Naive B cell (primary cell): ENCODE measurements around the gene MAPT. TPM values are rescaled to one million over a fixed set of nuclear protein-coding genes. Genes with fewer than 3 reads are reported as not detected.
A peak's percentile ranks its signal among the peaks of the same experiment; 100 is the strongest.

Experiments
- ATAC-seq, 2 donors: fragments of 150-1000 bp; cut with Tn5 transposase; 2 replicates each; pipeline ENCODE4 v1.10.0; 2021; ENCODE audit warnings: low read depth in 2 of 2, mild to moderate bottlenecking in 2 of 2, moderate library complexity in 2 of 2
- DNase-seq: peaks from one replicate; pipeline ENCODE4 v3.0.0; 2022
- H3K27ac Mint-ChIP-seq, 6 donors: one replicate each; pipeline ENCODE4 v1.8.0; 2020 to 2022; ENCODE audit warnings: mild to moderate bottlenecking in 6 of 6, mixed read lengths in 6 of 6, moderate library complexity in 5 of 6, inconsistent platforms in 2 of 6
- H3K27me3 Mint-ChIP-seq, 3 donors: one replicate each; pipeline ENCODE4 v1.8.0; 2021 to 2022; ENCODE audit warnings: mixed read lengths in 3 of 3, mild to moderate bottlenecking in 1 of 3
- H3K36me3 Mint-ChIP-seq, 2 donors: one replicate each; pipeline ENCODE4 v1.8.0; 2020 to 2022; ENCODE audit warnings: mixed read lengths in 2 of 2, inconsistent platforms in 1 of 2, mild to moderate bottlenecking in 1 of 2
- H3K4me1 Mint-ChIP-seq, 3 donors: one replicate each; pipeline ENCODE4 v1.8.0; 2020 to 2022; ENCODE audit warnings: mixed read lengths in 3 of 3, inconsistent platforms in 1 of 3, mild to moderate bottlenecking in 1 of 3, moderate library complexity in 1 of 3
- H3K4me3 Mint-ChIP-seq, 8 donors: one replicate each; pipeline ENCODE4 v1.8.0; 2020 to 2022; ENCODE audit warnings: mild to moderate bottlenecking in 8 of 8, mixed read lengths in 8 of 8, moderate library complexity in 8 of 8, inconsistent platforms in 2 of 8
- H3K9me3 Mint-ChIP-seq, 7 donors: one replicate each; pipeline ENCODE4 v1.8.0; 2020 to 2022; ENCODE audit warnings: mixed read lengths in 7 of 7, mild to moderate bottlenecking in 5 of 7, inconsistent platforms in 2 of 7, moderate library complexity in 1 of 7
- polyA plus RNA-seq, 6 donors: library from polyadenylated mRNA; unstranded; fragments of 300-500 nt; fragmentation: Illumina TruSeq; gene quantifications; one replicate each; pipeline ENCODE4 v1.2.3, GENCODE V29; 2021; ENCODE audit warnings: low read depth in 6 of 6

The MAPT gene
- under 1 TPM in 2 of 6 donors, not detected in 4; 0.10 to 0.29 TPM for polyA plus RNA-seq

DNA sequence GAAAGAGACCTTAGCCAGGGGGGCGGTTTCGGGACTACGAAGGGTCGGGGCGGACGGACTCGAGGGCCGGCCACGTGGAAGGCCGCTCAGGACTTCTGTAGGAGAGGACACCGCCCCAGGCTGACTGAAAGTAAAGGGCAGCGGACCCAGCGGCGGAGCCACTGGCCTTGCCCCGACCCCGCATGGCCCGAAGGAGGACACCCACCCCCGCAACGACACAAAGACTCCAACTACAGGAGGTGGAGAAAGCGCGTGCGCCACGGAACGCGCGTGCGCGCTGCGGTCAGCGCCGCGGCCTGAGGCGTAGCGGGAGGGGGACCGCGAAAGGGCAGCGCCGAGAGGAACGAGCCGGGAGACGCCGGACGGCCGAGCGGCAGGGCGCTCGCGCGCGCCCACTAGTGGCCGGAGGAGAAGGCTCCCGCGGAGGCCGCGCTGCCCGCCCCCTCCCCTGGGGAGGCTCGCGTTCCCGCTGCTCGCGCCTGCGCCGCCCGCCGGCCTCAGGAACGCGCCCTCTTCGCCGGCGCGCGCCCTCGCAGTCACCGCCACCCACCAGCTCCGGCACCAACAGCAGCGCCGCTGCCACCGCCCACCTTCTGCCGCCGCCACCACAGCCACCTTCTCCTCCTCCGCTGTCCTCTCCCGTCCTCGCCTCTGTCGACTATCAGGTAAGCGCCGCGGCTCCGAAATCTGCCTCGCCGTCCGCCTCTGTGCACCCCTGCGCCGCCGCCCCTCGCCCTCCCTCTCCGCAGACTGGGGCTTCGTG is at the start of gene MAPT:
Gene MAPT, plus strand, starts transcription at position 533 of the 763 bp plus-strand sequence. CDS start 67,784 bp downstream, outside the sequence.
- peak within 1 kb of the TSS; percentile 82 to 92 (median 88) for H3K4me3 Mint-ChIP-seq
- DNase-seq (peak; percentile 74), ATAC-seq (peak; percentile 82 to 83)
- no peaks in the 10 kb centered on the region for H3K36me3 Mint-ChIP-seq
- peaks cover 0 to 20% (median 15%) of the 10 kb centered on the region in 3 donors for H3K4me1 Mint-ChIP-seq
- peak within 1 kb of the TSS in 2 of 6 donors; percentile 20 to 79 for H3K27ac Mint-ChIP-seq
- H3K27me3 Mint-ChIP-seq: peaks cover 16 to 48% (median 25%) of the 10 kb centered on the region in 3 donors
- H3K9me3 Mint-ChIP-seq: peaks cover 0 to 2% (median 0%) of the 10 kb centered on the region in 7 donors

DNA sequence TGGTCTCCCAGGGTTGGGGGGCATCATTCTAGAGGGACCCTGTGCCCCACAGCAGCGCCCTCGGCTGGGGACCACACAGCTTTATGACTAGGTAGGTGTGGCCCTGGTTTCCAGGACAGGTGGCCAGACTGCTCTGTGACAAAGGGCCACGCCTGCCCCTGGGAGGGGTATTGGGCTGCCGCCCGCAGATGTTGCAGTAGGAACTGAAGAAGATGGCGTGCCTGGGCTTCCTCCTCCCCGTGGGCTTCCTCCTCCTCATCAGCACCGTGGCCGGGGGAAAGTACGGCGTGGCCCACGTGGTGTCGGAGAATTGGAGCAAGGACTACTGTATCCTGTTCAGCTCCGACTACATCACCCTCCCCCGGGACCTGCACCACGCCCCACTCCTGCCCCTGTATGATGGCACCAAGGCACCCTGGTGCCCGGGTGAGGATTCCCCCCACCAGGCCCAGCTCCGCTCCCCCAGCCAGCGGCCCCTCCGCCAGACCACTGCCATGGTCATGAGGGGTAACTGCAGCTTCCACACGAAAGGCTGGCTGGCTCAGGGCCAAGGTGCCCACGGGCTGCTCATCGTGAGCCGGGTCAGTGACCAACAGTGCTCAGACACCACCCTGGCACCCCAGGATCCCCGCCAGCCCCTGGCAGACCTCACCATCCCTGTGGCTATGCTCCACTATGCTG is 49.5 kb upstream of the MAPT start, which contains the start of gene SPPL2C:
Gene SPPL2C, plus strand, starts transcription at position 187 of the 681 bp plus-strand sequence. Its CDS starts 26 bp downstream, at position 213.
- H3K4me1 Mint-ChIP-seq: no peaks in the 10 kb centered on the region
- no peaks in the 10 kb centered on the region for H3K9me3 Mint-ChIP-seq
- peaks cover 0 to 21% (median 19%) of the 10 kb centered on the region in 3 donors for H3K27me3 Mint-ChIP-seq
- no peak for DNase-seq
- no peak for ATAC-seq
- no peak within 1 kb of the TSS for H3K27ac Mint-ChIP-seq
- H3K4me3 Mint-ChIP-seq: no peak within 1 kb of the TSS
- no peaks in the 10 kb centered on the region for H3K36me3 Mint-ChIP-seq

DNA sequence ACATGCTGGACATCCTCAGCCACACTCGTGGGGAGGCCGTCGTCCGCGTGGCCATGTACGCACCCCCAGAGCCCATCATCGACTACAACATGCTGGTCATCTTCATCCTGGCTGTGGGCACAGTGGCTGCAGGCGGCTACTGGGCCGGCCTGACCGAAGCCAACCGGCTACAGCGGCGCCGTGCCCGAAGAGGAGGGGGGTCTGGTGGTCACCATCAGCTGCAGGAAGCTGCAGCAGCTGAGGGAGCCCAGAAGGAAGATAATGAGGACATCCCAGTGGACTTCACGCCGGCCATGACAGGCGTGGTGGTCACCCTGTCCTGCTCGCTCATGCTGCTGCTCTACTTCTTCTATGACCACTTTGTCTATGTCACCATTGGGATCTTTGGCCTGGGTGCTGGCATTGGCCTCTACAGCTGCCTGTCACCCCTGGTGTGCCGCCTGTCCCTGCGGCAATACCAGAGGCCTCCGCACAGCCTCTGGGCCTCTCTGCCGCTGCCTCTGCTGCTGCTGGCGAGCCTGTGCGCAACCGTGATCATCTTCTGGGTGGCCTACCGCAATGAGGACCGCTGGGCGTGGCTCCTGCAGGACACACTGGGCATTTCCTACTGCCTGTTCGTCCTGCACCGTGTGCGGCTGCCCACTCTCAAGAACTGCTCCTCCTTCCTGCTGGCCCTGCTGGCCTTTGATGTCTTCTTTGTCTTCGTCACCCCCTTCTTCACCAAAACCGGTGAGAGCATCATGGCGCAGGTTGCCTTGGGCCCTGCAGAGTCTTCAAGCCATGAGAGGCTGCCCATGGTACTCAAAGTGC is 48.8 kb upstream of the MAPT start:
- ATAC-seq (no peak), DNase-seq (no peak)
- no peaks in the 10 kb centered on the region for H3K9me3 Mint-ChIP-seq
- no peaks in the 10 kb centered on the region for H3K36me3 Mint-ChIP-seq
- H3K4me1 Mint-ChIP-seq: no peaks in the 10 kb centered on the region
- no peak overlapping the region for H3K4me3 Mint-ChIP-seq
- H3K27me3 Mint-ChIP-seq: peaks cover 3 to 25% (median 22%) of the 10 kb centered on the region in 3 donors
- H3K27ac Mint-ChIP-seq: no peak overlapping the region

DNA sequence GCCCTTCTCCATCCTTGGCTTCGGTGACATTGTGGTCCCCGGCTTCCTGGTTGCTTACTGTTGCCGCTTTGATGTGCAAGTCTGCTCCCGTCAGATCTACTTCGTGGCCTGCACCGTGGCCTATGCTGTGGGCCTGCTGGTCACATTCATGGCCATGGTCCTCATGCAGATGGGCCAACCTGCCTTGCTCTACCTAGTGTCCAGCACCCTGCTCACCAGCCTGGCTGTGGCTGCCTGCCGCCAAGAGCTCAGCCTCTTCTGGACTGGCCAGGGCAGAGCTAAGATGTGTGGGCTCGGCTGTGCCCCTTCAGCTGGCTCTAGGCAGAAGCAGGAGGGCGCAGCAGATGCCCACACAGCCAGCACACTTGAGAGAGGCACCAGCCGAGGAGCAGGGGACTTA is 48.1 kb upstream of the MAPT start:
- peaks cover 9 to 32% (median 28%) of the 10 kb centered on the region in 3 donors for H3K27me3 Mint-ChIP-seq
- no peaks in the 10 kb centered on the region for H3K9me3 Mint-ChIP-seq
- ATAC-seq: no peak
- H3K36me3 Mint-ChIP-seq: no peaks in the 10 kb centered on the region
- no peak for DNase-seq
- no peaks in the 10 kb centered on the region for H3K4me1 Mint-ChIP-seq
- no peak overlapping the region for H3K4me3 Mint-ChIP-seq
- H3K27ac Mint-ChIP-seq: peak overlapping the region in 1 of 6 donors; percentile 42

DNA sequence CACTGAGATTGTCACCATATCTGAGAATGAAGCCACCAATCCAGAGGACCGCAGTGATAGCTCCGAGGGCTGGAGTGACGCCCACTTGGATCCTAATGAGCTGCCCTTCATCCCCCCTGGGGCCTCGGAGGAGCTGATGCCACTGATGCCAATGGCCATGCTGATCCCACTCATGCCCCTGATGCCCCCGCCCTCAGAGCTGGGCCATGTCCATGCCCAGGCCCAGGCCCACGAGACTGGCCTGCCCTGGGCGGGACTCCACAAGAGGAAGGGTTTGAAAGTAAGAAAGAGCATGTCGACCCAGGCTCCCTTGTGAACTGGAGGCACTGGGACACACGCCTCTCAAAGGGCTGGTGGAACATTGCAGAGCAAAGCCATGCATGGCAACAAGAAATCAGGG is 47.7 kb upstream of the MAPT start:
- H3K36me3 Mint-ChIP-seq: no peaks in the 10 kb centered on the region
- DNase-seq (no peak), ATAC-seq (no peak)
- H3K9me3 Mint-ChIP-seq: no peaks in the 10 kb centered on the region
- peaks cover 9 to 34% (median 30%) of the 10 kb centered on the region in 3 donors for H3K27me3 Mint-ChIP-seq
- no peak overlapping the region for H3K4me3 Mint-ChIP-seq
- H3K4me1 Mint-ChIP-seq: no peaks in the 10 kb centered on the region
- H3K27ac Mint-ChIP-seq: no peak overlapping the region

DNA sequence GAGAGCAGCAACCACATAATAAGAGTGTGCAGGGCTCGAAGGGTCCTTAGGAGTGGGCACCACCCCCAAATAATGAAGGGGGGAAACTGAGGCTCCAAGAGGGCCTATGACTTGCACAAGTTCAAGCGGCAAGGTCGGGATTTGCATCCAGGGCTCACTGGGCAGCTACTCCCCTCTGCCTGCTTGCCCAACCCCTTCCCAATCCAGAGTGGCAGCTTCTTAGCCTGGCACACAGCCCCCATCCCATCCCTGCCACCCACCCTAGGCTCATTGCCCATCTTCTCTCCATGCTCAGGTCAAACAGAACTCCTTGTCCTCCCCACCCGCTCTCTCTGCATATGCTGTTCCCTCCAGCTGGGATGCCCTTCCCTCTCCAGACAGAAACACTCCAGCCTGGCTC is 47.3 kb upstream of the MAPT start:
- ATAC-seq (no peak), DNase-seq (no peak)
- no peaks in the 10 kb centered on the region for H3K36me3 Mint-ChIP-seq
- H3K4me3 Mint-ChIP-seq: no peak overlapping the region
- H3K27me3 Mint-ChIP-seq: peaks cover 10 to 34% (median 31%) of the 10 kb centered on the region in 3 donors
- no peaks in the 10 kb centered on the region for H3K4me1 Mint-ChIP-seq
- H3K9me3 Mint-ChIP-seq: no peaks in the 10 kb centered on the region
- H3K27ac Mint-ChIP-seq: peak overlapping the region in 1 of 6 donors; percentile 21

DNA sequence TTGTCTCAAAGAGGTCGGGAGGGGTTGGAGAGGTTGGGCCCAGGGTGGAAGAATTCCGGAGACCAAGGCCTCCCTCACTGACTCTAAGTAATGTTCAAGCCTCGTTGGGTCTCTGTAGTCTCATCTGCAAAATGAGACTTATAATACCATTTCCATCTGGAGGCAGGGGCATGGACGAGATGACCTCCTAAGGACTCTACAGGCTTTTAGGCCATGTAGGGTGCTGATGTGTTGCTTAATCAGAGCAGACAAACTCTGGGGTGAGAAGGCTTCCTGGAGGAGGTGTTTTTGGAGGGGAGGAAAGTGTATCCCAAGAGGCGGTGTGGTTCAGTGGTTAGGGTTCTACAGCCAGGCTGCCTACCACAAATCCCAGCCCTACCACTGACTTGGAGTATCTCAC is 46.6 kb upstream of the MAPT start:
- Mint-ChIP-seq H3K27ac (no peak overlapping the region), H3K4me3 (no peak overlapping the region), H3K9me3 (no peaks in the 10 kb centered on the region), H3K4me1 (peaks cover 0 to 2% (median 0%) of the 10 kb centered on the region in 3 donors), H3K27me3 (peaks cover 16 to 39% (median 30%) of the 10 kb centered on the region in 3 donors), H3K36me3 (no peaks in the 10 kb centered on the region)
- no peak for DNase-seq
- ATAC-seq: no peak

DNA sequence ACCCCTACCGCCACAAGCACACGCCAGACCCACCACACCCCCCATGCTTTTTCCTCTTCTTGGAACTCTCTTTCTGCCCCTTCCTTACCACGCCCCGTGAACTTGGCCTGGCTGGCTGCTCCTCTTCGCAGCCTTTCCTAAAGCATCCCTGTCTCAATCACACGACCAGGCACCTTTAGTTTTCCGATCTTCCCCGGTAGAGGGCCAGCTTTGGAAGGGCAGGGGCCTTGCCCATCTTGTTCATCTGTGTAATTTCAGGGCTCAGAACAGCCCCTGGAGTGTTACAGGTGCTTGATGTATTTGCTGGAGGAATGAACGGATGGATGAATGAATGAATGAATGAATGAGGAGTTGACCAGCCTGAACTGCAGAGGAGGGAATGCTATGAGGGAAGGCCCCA is 45.9 kb upstream of the MAPT start:
- H3K27ac Mint-ChIP-seq: no peak overlapping the region
- peaks cover 17 to 42% (median 33%) of the 10 kb centered on the region in 3 donors for H3K27me3 Mint-ChIP-seq
- ATAC-seq: no peak
- DNase-seq: no peak
- H3K4me1 Mint-ChIP-seq: peaks cover 0 to 2% (median 0%) of the 10 kb centered on the region in 3 donors
- H3K36me3 Mint-ChIP-seq: no peaks in the 10 kb centered on the region
- no peak overlapping the region for H3K4me3 Mint-ChIP-seq
- no peaks in the 10 kb centered on the region for H3K9me3 Mint-ChIP-seq

DNA sequence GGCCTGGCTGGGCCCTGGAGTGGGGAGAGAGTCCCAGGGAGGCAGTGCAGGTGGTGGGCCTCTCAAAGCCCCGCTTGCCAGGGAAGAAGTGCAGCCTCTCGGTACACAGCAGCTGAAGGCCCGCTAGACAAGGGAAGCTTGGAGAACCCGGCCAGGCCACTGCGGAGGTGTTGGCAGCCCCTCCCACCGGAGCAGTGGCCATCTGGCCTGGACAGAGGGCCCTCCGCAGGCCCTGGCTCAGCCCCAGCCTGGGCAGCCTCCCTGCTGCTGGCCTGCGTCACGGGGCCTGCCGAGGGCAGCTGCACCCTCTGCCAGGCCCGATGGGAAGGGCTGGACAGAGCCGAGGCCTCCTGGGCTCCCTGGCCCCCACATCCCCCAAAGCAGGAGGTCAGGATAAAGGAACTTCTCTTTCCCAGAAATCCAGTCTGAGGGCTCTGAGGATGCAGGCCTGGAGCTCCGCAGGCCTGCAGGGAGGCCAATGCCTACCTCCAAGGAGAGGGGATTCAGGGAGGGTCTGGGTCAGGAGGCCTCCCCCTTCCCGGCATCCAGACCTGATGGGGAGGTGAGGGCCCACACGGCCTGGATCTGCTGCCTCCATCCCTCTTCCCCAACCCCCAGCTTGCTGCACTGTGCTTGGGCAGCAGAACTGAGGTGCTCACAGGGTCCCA is 45.4 kb upstream of the MAPT start:
- H3K36me3 Mint-ChIP-seq: no peaks in the 10 kb centered on the region
- H3K4me1 Mint-ChIP-seq: peaks cover 0 to 2% (median 0%) of the 10 kb centered on the region in 3 donors
- DNase-seq (no peak), ATAC-seq (no peak)
- no peak overlapping the region for H3K27ac Mint-ChIP-seq
- H3K27me3 Mint-ChIP-seq: peaks cover 17 to 45% (median 38%) of the 10 kb centered on the region in 3 donors
- H3K4me3 Mint-ChIP-seq: no peak overlapping the region
- H3K9me3 Mint-ChIP-seq: no peaks in the 10 kb centered on the region

DNA sequence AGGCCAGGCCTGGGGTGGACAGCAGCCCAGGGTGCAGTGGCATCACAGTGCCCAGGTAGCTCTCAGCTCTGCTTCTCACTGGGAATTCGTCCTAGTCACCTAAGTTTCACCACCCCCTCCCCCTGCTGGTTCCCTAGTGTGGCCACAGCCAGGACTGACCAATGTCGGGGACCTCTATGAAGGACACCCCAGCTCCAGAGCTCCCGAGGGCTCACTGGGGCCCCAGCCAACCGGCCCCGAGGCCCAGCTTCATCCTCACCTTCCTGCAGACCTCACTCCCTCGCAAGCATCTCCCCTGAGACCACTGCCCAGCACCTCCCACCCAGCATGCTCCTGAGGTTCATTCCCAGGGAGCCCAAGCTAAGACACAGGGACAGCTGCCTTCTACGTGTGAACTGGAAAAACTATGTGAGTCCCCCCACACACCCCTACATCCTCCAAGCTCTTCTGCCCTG is 44.8 kb upstream of the MAPT start:
- peaks cover 0 to 2% (median 0%) of the 10 kb centered on the region in 3 donors for H3K4me1 Mint-ChIP-seq
- no peak overlapping the region for H3K4me3 Mint-ChIP-seq
- H3K27me3 Mint-ChIP-seq: peaks cover 17 to 51% (median 43%) of the 10 kb centered on the region in 3 donors
- H3K9me3 Mint-ChIP-seq: peaks cover 0 to under 1% (median 0%) of the 10 kb centered on the region in 7 donors
- ATAC-seq (no peak), DNase-seq (no peak)
- H3K27ac Mint-ChIP-seq: no peak overlapping the region
- no peaks in the 10 kb centered on the region for H3K36me3 Mint-ChIP-seq

DNA sequence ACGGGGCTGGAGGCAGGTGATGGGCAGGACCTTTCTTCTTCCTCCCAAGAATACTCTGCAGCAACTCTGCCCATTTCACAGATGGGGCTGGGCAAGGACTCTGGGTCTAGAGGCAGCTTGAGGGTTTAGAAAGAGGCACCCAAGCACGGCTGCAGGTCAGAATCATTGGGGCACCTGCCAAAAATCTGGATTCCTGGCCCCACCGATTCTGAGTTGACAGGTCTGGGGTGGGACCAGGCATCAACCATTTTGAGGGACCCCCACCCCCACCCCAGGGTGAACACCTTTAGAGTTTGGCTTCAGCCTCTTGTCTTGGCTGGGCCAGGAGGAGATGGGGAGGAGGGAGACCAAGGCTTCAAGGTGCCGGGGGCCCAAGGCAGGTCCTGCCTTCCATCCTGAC is 44.3 kb upstream of the MAPT start:
- Mint-ChIP-seq H3K4me1 (peaks cover 0 to 2% (median 0%) of the 10 kb centered on the region in 3 donors), H3K9me3 (peaks cover 0 to 3% (median 0%) of the 10 kb centered on the region in 7 donors), H3K27me3 (peaks cover 17 to 55% (median 47%) of the 10 kb centered on the region in 3 donors), H3K36me3 (no peaks in the 10 kb centered on the region), H3K27ac (no peak overlapping the region), H3K4me3 (no peak overlapping the region)
- ATAC-seq (no peak), DNase-seq (no peak)

DNA sequence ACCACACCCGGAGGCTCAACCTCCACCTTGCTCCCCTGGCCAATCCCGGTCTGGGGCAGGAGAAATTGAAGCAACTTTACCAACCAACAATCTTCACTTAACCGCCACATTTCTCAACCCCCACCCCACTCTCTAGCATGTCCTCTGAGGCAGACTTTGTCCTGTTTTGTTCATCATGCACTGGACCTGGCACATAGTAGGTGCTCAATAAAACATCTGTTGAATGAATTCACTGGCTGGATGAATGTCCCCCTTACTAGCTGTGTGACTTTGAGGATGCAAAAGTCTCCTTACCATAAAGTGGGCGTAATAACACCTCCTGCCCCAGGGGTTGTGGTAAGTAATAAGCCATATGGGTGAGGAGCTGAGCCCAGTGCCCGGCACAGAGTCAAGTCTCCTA is 43.9 kb upstream of the MAPT start:
- no peak for DNase-seq
- Mint-ChIP-seq H3K4me3 (no peak overlapping the region), H3K9me3 (peaks cover 0 to 3% (median 0%) of the 10 kb centered on the region in 7 donors), H3K4me1 (peaks cover 0 to 2% (median 0%) of the 10 kb centered on the region in 3 donors), H3K27ac (no peak overlapping the region), H3K27me3 (peaks cover 17 to 60% (median 51%) of the 10 kb centered on the region in 3 donors), H3K36me3 (no peaks in the 10 kb centered on the region)
- no peak for ATAC-seq
